Mucosa of gallbladder (tissue), 1 donor: ENCODE measurements around the gene FRMD5. TPM values are rescaled to one million over a fixed set of nuclear protein-coding genes. Genes with fewer than 3 reads are reported as not detected.
A peak's percentile ranks its signal among the peaks of the same experiment; 100 is the strongest.
"Not testable (repeated sequence)": the region's sequence is repeated elsewhere in the genome, so short reads cannot be mapped to it uniquely, and the experiment has no call there.

Experiments used
- DNase-seq: peaks from one replicate; pipeline ENCODE4 v3.0.0-alpha.2; 2020; ENCODE audit warnings: low spot score
- total RNA-seq: library from RNA; stranded (reverse); gene quantifications from one replicate; pipeline ENCODE4 v1.2.1, GENCODE V29; 2021
- donor health status: DM: no; HTN: no; CAD: no.

FRMD5 gene
- 3.3 TPM for total RNA-seq

GRCh38 chr15:44195151-44195740 is at the start of gene FRMD5:
Gene FRMD5, minus strand, starts transcription at chr15:44195271.
- peak; percentile 93 for DNase-seq

- DNase-seq = no peak
Measured at GRCh38 chr15:44243829-44244228, 48.8 kb upstream of the FRMD5 start.

GRCh38 chr15:44243141-44243540 is 48.1 kb upstream of the FRMD5 start:
- no peak for DNase-seq

GRCh38 chr15:44231842-44232241 is 36.8 kb upstream of the FRMD5 start:
- no peak for DNase-seq

GRCh38 chr15:44229301-44229700 is 34.2 kb upstream of the FRMD5 start:
- DNase-seq = not testable (repeated sequence)

GRCh38 chr15:44227584-44227983 is 32.5 kb upstream of the FRMD5 start:
- no peak for DNase-seq

- not testable (repeated sequence) for DNase-seq
Measured at GRCh38 chr15:44227001-44227400, 31.9 kb upstream of the FRMD5 start.

- no peak for DNase-seq
Measured at GRCh38 chr15:44222478-44222877, 27.4 kb upstream of the FRMD5 start.

GRCh38 chr15:44219073-44219472 is 24.0 kb upstream of the FRMD5 start:
- DNase-seq = no peak

- DNase-seq = no peak
Measured at GRCh38 chr15:44216958-44217357, 21.9 kb upstream of the FRMD5 start.

- DNase-seq = no peak
Measured at GRCh38 chr15:44215594-44215993, 20.5 kb upstream of the FRMD5 start.

GRCh38 chr15:44208956-44209355 is 13.9 kb upstream of the FRMD5 start:
- no peak for DNase-seq

- DNase-seq = no peak
Measured at GRCh38 chr15:44207643-44208042, 12.6 kb upstream of the FRMD5 start.

GRCh38 chr15:44199393-44199792 is 4.3 kb upstream of the FRMD5 start:
- DNase-seq = peak; percentile 28

- peak; percentile 20 for DNase-seq
Measured at GRCh38 chr15:44194323-44195150, 534 bp downstream of the FRMD5 start.

GRCh38 chr15:44193651-44194322 is 1.3 kb downstream of the FRMD5 start:
- no peak for DNase-seq

- DNase-seq = no peak
Measured at GRCh38 chr15:44188795-44189194, 6.3 kb downstream of the FRMD5 start.

GRCh38 chr15:44186705-44187104 is 8.4 kb downstream of the FRMD5 start:
- no peak for DNase-seq

- DNase-seq = no peak
Measured at GRCh38 chr15:44183363-44183762, 11.7 kb downstream of the FRMD5 start.

GRCh38 chr15:44181410-44181809 is 13.7 kb downstream of the FRMD5 start:
- DNase-seq = no peak

GRCh38 chr15:44177139-44177538 is 17.9 kb downstream of the FRMD5 start:
- DNase-seq = no peak

GRCh38 chr15:44173813-44174212 is 21.3 kb downstream of the FRMD5 start:
- DNase-seq = no peak

- no peak for DNase-seq
Measured at GRCh38 chr15:44163370-44163769, 31.7 kb downstream of the FRMD5 start.
